Limb (tissue), 2 donors: ENCODE measurements around the gene OR13C5.

Source experiments
- DNase-seq, 2 donors: peaks; one replicate each; pipeline ENCODE4 v3.0.0-alpha.2; 2016; ENCODE audit errors: extremely low spot score in 2 of 2

OR13C5 gene

DNA sequence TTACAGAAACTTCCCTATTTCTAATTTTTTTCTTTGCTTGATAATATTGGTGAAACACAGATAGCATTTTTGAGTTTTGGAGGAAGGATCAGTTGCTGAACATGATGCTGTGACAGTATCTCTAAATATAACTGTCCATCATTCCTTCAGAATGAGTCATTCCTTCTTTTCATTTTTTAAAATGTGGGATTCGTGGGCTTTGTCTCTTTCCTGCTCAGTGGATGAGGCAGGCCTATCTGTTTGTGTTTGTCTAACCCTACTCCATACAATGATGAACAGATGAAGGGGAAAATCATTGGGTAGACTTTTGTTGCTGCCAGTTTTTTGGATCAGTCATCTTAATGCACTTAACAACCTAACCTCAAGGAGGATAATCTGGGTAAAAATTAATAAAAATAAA lies 46.0 kb downstream of the OR13C5 start:
- no peak for DNase-seq
